Neural progenitor cell (in vitro differentiated cells): ENCODE results near the gene VAV1. TPM values are rescaled to one million over a fixed set of nuclear protein-coding genes. Genes with fewer than 3 reads are reported as not detected.

ENCODE experiments used
- DNase-seq: peaks from one replicate; pipeline ENCODE4 v3.0.0-alpha.2; 2016; ENCODE audit warnings: low spot score
- H2AFZ ChIP-seq: fragments of 200-600 bp; sonication (generic); replicated peaks from 2 replicates; pipeline ENCODE4 v1.6.1; 2016; ENCODE audit warnings: antibody characterized with exemption
- H3F3A ChIP-seq: fragments of 200-600 bp; sonication (generic); 2 replicates; pipeline ENCODE4 v1.6.1; 2016; ENCODE audit warnings: antibody characterized with exemption, low read depth
- H3K27ac ChIP-seq: fragments of 200-600 bp; sonication (generic); 2 replicates; pipeline ENCODE4 v1.5.1; 2016; ENCODE audit warnings: mild to moderate bottlenecking
- H3K27me3 ChIP-seq: fragments of 200-600 bp; sonication (generic); 2 replicates; pipeline ENCODE4 v1.6.1; 2016; ENCODE audit warnings: mild to moderate bottlenecking, moderate library complexity
- H3K36me3 ChIP-seq: fragments of 200-600 bp; sonication (generic); 2 replicates; pipeline ENCODE4 v1.5.1; 2016
- H3K4me1 ChIP-seq: fragments of 200-600 bp; sonication (generic); 2 replicates; pipeline ENCODE4 v1.6.1; 2016; ENCODE audit warnings: mixed run types
- H3K4me2 ChIP-seq: fragments of 200-600 bp; sonication (generic); 2 replicates; pipeline ENCODE4 v1.6.1; 2016
- H3K4me3 ChIP-seq: fragments of 200-600 bp; sonication (generic); 2 replicates; pipeline ENCODE4 v1.5.1; 2016
- H3K79me2 ChIP-seq: fragments of 200-600 bp; sonication (generic); 2 replicates; pipeline ENCODE4 v1.6.1; 2016; ENCODE audit warnings: low read depth
- H3K9ac ChIP-seq: fragments of 200-600 bp; sonication (generic); 2 replicates; pipeline ENCODE4 v1.6.1; 2016
- H3K9me3 ChIP-seq: fragments of 200-600 bp; sonication (generic); 2 replicates; pipeline ENCODE4 v1.5.1; 2016; ENCODE audit warnings: low read depth
- H4K20me1 ChIP-seq: fragments of 200-600 bp; sonication (generic); 2 replicates; pipeline ENCODE4 v1.6.1; 2016; ENCODE audit warnings: low read depth
- H3K27ac Mint-ChIP-seq: 3 replicates; pipeline ENCODE4 v1.8.0; 2021; ENCODE audit warnings: mixed read lengths
- H3K27me3 Mint-ChIP-seq: 2 replicates; pipeline ENCODE4 v1.8.0; 2022; ENCODE audit warnings: low read depth, mild to moderate bottlenecking, inconsistent platforms, moderate library complexity, mixed read lengths; ENCODE audit not compliant: insufficient read depth
- H3K36me3 Mint-ChIP-seq: 3 replicates; pipeline ENCODE4 v1.8.0; 2021; ENCODE audit warnings: mixed read lengths
- H3K4me1 Mint-ChIP-seq: 3 replicates; pipeline ENCODE4 v1.8.0; 2021; ENCODE audit warnings: mixed read lengths
- H3K4me3 Mint-ChIP-seq: 3 replicates; pipeline ENCODE4 v1.8.0; 2021; ENCODE audit warnings: mild to moderate bottlenecking, moderate library complexity, mixed read lengths
- H3K9me3 Mint-ChIP-seq: 3 replicates; pipeline ENCODE4 v1.8.0; 2020; ENCODE audit warnings: mixed read lengths
- CTCF ChIP-seq: fragments of 200-600 bp; sonication (generic); IDR thresholded peaks from 2 replicates; pipeline ENCODE4 v1.5.1; 2017; ENCODE audit warnings: antibody characterized with exemption, mild to moderate bottlenecking
- EZH2 ChIP-seq: fragments of 200-600 bp; sonication (generic); IDR thresholded peaks from 2 replicates; pipeline ENCODE4 v1.6.1; 2017; ENCODE audit warnings: antibody characterized with exemption, mild to moderate bottlenecking, moderate library complexity
- EZH2phosphoT487 ChIP-seq: fragments of 200-600 bp; sonication (generic); IDR thresholded peaks from 2 replicates; pipeline ENCODE4 v1.6.1; 2017; ENCODE audit warnings: antibody characterized with exemption
- total RNA-seq: library from RNA; depleted of rRNA; stranded (reverse); fragments of >200 nt; gene quantifications from 2 replicates; pipeline ENCODE4 v1.2.3, GENCODE V29; 2015; ENCODE audit warnings: low replicate concordance

VAV1 gene
- 0.15 TPM in 1 of 2 replicates, not detected in the other for total RNA-seq

- H3K36me3 Mint-ChIP-seq, result no peaks in the 10 kb centered on the region
- H2AFZ ChIP-seq, result peak within 1 kb of the TSS; percentile 68
- no peak for DNase-seq
- H3K4me1 ChIP-seq, result no peaks in the 10 kb centered on the region
- H3K27me3 ChIP-seq, result peaks cover under 1% of the 10 kb centered on the region
- no peaks in the 10 kb centered on the region for H3K79me2 ChIP-seq
- no peak for TF ChIP-seq CTCF
- TF ChIP-seq EZH2phosphoT487, result no peak
- TF ChIP-seq EZH2, result no peak
- no peaks in the 10 kb centered on the region for H3K36me3 ChIP-seq
- peaks cover 5% of the 10 kb centered on the region for H3K4me1 Mint-ChIP-seq
- H3K4me3 ChIP-seq, result no peak within 1 kb of the TSS
- H3K27ac Mint-ChIP-seq, result peak within 1 kb of the TSS; percentile 53
- no peak within 1 kb of the TSS for H3K9ac ChIP-seq
- peaks cover 24% of the 10 kb centered on the region for H3K27me3 Mint-ChIP-seq
- H3K9me3 ChIP-seq, result no peaks in the 10 kb centered on the region
- peaks cover 22% of the 10 kb centered on the region for H3F3A ChIP-seq
- no peak within 1 kb of the TSS for H3K4me2 ChIP-seq
- no peak within 1 kb of the TSS for H3K27ac ChIP-seq
- H3K9me3 Mint-ChIP-seq, result peaks cover 9% of the 10 kb centered on the region
- H4K20me1 ChIP-seq, result no peaks in the 10 kb centered on the region
- H3K4me3 Mint-ChIP-seq, result no peak within 1 kb of the TSS
These were observed at the start of gene VAV1 for GRCh38 chr19:6772028-6772865. VAV1 (plus strand) TSS chr19:6772708; CDS start chr19:6772808, 100 bp downstream.

DNA sequence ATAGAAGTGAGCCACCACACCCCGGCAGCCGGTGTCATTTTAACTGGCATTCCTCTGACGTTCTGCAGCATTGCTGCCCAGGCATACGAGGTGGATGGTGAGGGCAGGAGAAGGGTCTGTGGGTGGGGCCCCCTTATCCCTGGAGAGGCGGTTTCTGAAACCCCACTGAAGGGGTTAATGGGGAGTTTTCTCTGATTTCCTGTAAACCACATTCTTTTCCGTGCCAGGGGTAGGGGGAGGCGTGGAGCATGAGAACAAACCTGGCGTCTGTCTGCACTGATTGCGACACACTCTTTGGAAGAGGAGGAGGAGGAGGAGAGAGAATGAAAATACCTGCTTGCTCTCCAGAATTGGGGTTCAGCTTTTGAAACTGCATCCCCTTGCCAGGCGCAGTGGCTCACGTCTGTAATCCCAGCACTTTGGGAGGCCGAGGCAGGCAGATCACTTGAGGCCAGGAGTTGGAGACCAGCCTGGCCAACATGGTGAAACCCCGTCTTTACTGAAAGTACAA is 49.3 kb upstream of the VAV1 start:
- H3K4me2 ChIP-seq, result no peak overlapping the region
- no peak for DNase-seq
- no peak overlapping the region for H3K4me3 Mint-ChIP-seq

DNA sequence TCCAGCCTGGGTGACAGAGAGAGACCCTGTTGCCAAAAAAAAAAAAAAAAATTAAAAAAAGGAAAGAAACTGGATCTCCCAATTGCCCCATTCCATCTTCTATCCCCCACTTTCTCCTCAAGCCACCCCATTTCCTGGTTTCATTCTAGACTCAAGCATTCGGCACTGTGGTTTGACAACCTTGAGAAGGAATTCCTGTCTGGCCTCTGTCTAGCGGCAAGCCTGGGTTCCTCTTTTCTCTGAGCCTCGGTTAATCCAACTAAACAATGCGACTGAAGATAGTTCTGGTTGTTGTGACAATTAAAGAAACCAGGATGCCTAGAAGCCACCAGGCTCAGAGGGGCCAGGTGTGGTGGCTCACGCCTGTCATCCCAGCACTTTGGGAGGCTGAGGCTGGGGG is 48.8 kb upstream of the VAV1 start:
- H3K9ac ChIP-seq, result no peak overlapping the region
- no peak overlapping the region for H2AFZ ChIP-seq
- TF ChIP-seq EZH2phosphoT487 (no peak), EZH2 (no peak)
- no peaks in the 10 kb centered on the region for H3F3A ChIP-seq
- no peaks in the 10 kb centered on the region for H3K36me3 ChIP-seq
- DNase-seq, result no peak
- no peaks in the 10 kb centered on the region for H3K9me3 ChIP-seq
- Mint-ChIP-seq H3K9me3 (no peaks in the 10 kb centered on the region), H3K4me3 (no peak overlapping the region), H3K27ac (no peak overlapping the region), H3K4me1 (peaks cover 7% of the 10 kb centered on the region), H3K27me3 (peaks cover 8% of the 10 kb centered on the region), H3K36me3 (no peaks in the 10 kb centered on the region)
- H3K27ac ChIP-seq, result no peak overlapping the region
- H4K20me1 ChIP-seq, result no peaks in the 10 kb centered on the region
- no peak overlapping the region for H3K4me3 ChIP-seq
- H3K4me1 ChIP-seq, result no peaks in the 10 kb centered on the region
- H3K4me2 ChIP-seq, result no peak overlapping the region
- H3K79me2 ChIP-seq, result no peaks in the 10 kb centered on the region
- H3K27me3 ChIP-seq, result no peaks in the 10 kb centered on the region

More for the DNA sequence above, 49.3 kb upstream of the VAV1 start:
- Histone ChIP-seq H3K36me3 (no peaks in the 10 kb centered on the region), H3K4me1 (no peaks in the 10 kb centered on the region), H3K79me2 (no peaks in the 10 kb centered on the region), H3K27ac (no peak overlapping the region), H4K20me1 (no peaks in the 10 kb centered on the region), H3K9ac (no peak overlapping the region), H3K9me3 (no peaks in the 10 kb centered on the region), H3K27me3 (no peaks in the 10 kb centered on the region), H2AFZ (no peak overlapping the region), H3K4me3 (no peak overlapping the region), H3F3A (no peaks in the 10 kb centered on the region)
- Mint-ChIP-seq H3K9me3 (no peaks in the 10 kb centered on the region), H3K4me1 (peaks cover 7% of the 10 kb centered on the region), H3K27ac (no peak overlapping the region), H3K36me3 (no peaks in the 10 kb centered on the region), H3K27me3 (peaks cover 11% of the 10 kb centered on the region)
- no peak for TF ChIP-seq EZH2
- no peak for TF ChIP-seq EZH2phosphoT487
- TF ChIP-seq CTCF, result no peak
